Islet precursor cell (in vitro differentiated cells): ENCODE results near the gene TAS1R2.
A peak's percentile ranks its signal among the peaks of the same experiment; 100 is the strongest.

ENCODE experiments used
- DNase-seq: peaks from one replicate; pipeline ENCODE4 v3.0.0-alpha.2; 2018

The TAS1R2 gene

GRCh38 chr1:18819203-18819602 is 40.3 kb downstream of the TAS1R2 start:
- DNase-seq, result no peak

- no peak for DNase-seq
Measured at GRCh38 chr1:18817795-18818435, 41.5 kb downstream of the TAS1R2 start.

GRCh38 chr1:18817316-18817715 is 42.1 kb downstream of the TAS1R2 start:
- no peak for DNase-seq

GRCh38 chr1:18816808-18817207 is 42.7 kb downstream of the TAS1R2 start:
- no peak for DNase-seq

- DNase-seq, result no peak
Measured at GRCh38 chr1:18814874-18815531, 44.5 kb downstream of the TAS1R2 start.

GRCh38 chr1:18814425-18814824 is 45.0 kb downstream of the TAS1R2 start:
- DNase-seq, result no peak

GRCh38 chr1:18812453-18812939 is 47.0 kb downstream of the TAS1R2 start:
- no peak for DNase-seq

GRCh38 chr1:18811733-18812452 is 47.6 kb downstream of the TAS1R2 start:
- DNase-seq, result no peak

- no peak for DNase-seq
Measured at GRCh38 chr1:18809953-18810899, 49.2 kb downstream of the TAS1R2 start.

- DNase-seq, result no peak
Measured at GRCh38 chr1:18808550-18808949, 50.9 kb downstream of the TAS1R2 start.

GRCh38 chr1:18807334-18808063 is 52.0 kb downstream of the TAS1R2 start:
- DNase-seq, result no peak

GRCh38 chr1:18805925-18806849 is 53.3 kb downstream of the TAS1R2 start:
- peak; percentile 88 for DNase-seq

GRCh38 chr1:18805150-18805879 is 54.1 kb downstream of the TAS1R2 start:
- DNase-seq, result no peak

- DNase-seq, result no peak
Measured at GRCh38 chr1:18803851-18804250, 55.6 kb downstream of the TAS1R2 start.

GRCh38 chr1:18803151-18803791 is 56.2 kb downstream of the TAS1R2 start:
- DNase-seq, result no peak

- DNase-seq, result no peak
Measured at GRCh38 chr1:18802231-18802630, 57.2 kb downstream of the TAS1R2 start.

GRCh38 chr1:18800258-18800657 is 59.2 kb downstream of the TAS1R2 start:
- DNase-seq, result no peak

GRCh38 chr1:18799454-18799853 is 60.0 kb downstream of the TAS1R2 start:
- no peak for DNase-seq

- DNase-seq, result no peak
Measured at GRCh38 chr1:18798946-18799345, 60.5 kb downstream of the TAS1R2 start.

GRCh38 chr1:18798533-18798932 is 60.9 kb downstream of the TAS1R2 start:
- no peak for DNase-seq
